B cell (primary cell): Measurements from ENCODE around the gene PFN4. TPM values are rescaled to one million over a fixed set of nuclear protein-coding genes. Genes with fewer than 3 reads are reported as not detected.
"Not testable (repeated sequence)": the region's sequence is repeated elsewhere in the genome, so short reads cannot be mapped to it uniquely, and the experiment has no call there.

Experiments used
- ATAC-seq: fragments of 200-7000 bp; cut with Tn5 transposase; one replicate; pipeline ENCODE4 v1.10.0; 2021; ENCODE audit warnings: low read depth, mild to moderate bottlenecking, moderate number of reproducible peaks, moderate library complexity
- CTCF ChIA-PET: fragments of 350-600 bp; sonication (Branson Sonifier 250); formaldehyde crosslinking; loops from one replicate; lab custom pipeline; 2021; ENCODE audit warnings: antibody characterized with exemption, inconsistent platforms; lab: Charles Lee
- POLR2A ChIA-PET: fragments of 350-600 bp; sonication (Branson Sonifier 250); formaldehyde crosslinking; loops from one replicate; lab custom pipeline; 2021; ENCODE audit warnings: antibody characterized with exemption; lab: Charles Lee
- DNase-seq: peaks from one replicate; pipeline ENCODE4 v3.0.0; 2013
- H2AFZ ChIP-seq: 2 replicates; pipeline ENCODE4 v1.6.1; 2012; ENCODE audit warnings: mild to moderate bottlenecking, low read depth, low read length; ENCODE audit not compliant: insufficient read depth, poor library complexity, severe bottlenecking
- H3K27ac ChIP-seq, 2 donors: 1 replicate in 1 of 2; 2 replicates in 1 of 2; pipeline ENCODE4 v1.5.1; 2012 to 2013; ENCODE audit warnings: low read length in 2 of 2, mild to moderate bottlenecking in 2 of 2, moderate library complexity in 1 of 2
- H3K27me3 ChIP-seq, 4 experiments: fragments of 200-600 bp in 1 of 4; sonication (generic) in 1 of 4; replicated peaks in 1 of 4; 1 replicate in 2 of 4; 2 replicates in 2 of 4; pipeline versions ENCODE4 v1.6.1 to v1.7.0; 2013 to 2016; ENCODE audit warnings: low read length in 3 of 4, mild to moderate bottlenecking in 2 of 4, mixed read lengths in 1 of 4, moderate library complexity in 1 of 4; ENCODE audit not compliant: insufficient read depth in 4 of 4, control insufficient read depth in 3 of 4; ENCODE audit errors: control extremely low read depth in 1 of 4
- H3K36me3 ChIP-seq, 2 experiments: replicated peaks in 1 of 2; 1 replicate in 1 of 2; 2 replicates in 1 of 2; pipeline versions ENCODE4 v1.6.1 to v1.7.1; 2013; ENCODE audit warnings: low read length in 1 of 2; ENCODE audit not compliant: insufficient read depth in 2 of 2, control insufficient read depth in 1 of 2; ENCODE audit errors: control extremely low read depth in 1 of 2, extremely low read depth in 1 of 2
- H3K4me1 ChIP-seq, 2 donors: fragments of 200-600 bp in 1 of 2; sonication (generic) in 1 of 2; 1 replicate in 1 of 2; 2 replicates in 1 of 2; pipeline versions ENCODE4 v1.5.1 to v1.6.1; 2013 to 2017; ENCODE audit warnings: low read length in 2 of 2; ENCODE audit not compliant: control insufficient read depth in 2 of 2, insufficient read depth in 2 of 2
- H3K4me2 ChIP-seq: replicated peaks from 2 replicates; pipeline ENCODE3; 2012; ENCODE audit warnings: mild to moderate bottlenecking, low read depth, low read length; ENCODE audit not compliant: poor library complexity, severe bottlenecking
- H3K4me3 ChIP-seq, 5 experiments: fragments of 200-600 bp in 1 of 5; sonication (generic) in 1 of 5; 1 replicate in 3 of 5; 2 replicates in 2 of 5; pipeline versions ENCODE4 v1.5.1 to v1.7.0; 2011 to 2016; ENCODE audit warnings: low read length in 4 of 5, mild to moderate bottlenecking in 4 of 5, low read depth in 2 of 5, control low read depth in 1 of 5, moderate library complexity in 1 of 5; ENCODE audit not compliant: insufficient read depth in 1 of 5; ENCODE audit errors: control extremely low read depth in 1 of 5, extremely low read depth in 1 of 5
- H3K79me2 ChIP-seq: fragments of 200-600 bp; sonication (generic); one replicate; pipeline ENCODE4 v1.6.0; 2016; ENCODE audit warnings: low read length; ENCODE audit not compliant: control insufficient read depth, insufficient read depth
- H3K9ac ChIP-seq: fragments of 200-600 bp; sonication (generic); 2 replicates; pipeline ENCODE4 v1.6.1; 2017; ENCODE audit warnings: mild to moderate bottlenecking, low read length, moderate library complexity
- H3K9me3 ChIP-seq, 3 donors: one replicate each; pipeline versions ENCODE4 v1.6.1 to v1.7.1; 2013; ENCODE audit warnings: low read length in 2 of 3; ENCODE audit not compliant: control insufficient read depth in 2 of 3, insufficient read depth in 1 of 3; ENCODE audit errors: control extremely low read depth in 1 of 3
- H4K20me1 ChIP-seq: 2 replicates; pipeline ENCODE4 v1.6.0; 2012; ENCODE audit warnings: mild to moderate bottlenecking, low read length; ENCODE audit not compliant: insufficient read depth, control insufficient read depth, poor library complexity, severe bottlenecking
- H3K27ac Mint-ChIP-seq: one replicate; pipeline ENCODE4 v1.8.0; 2021; ENCODE audit warnings: mixed read lengths
- H3K27me3 Mint-ChIP-seq: one replicate; pipeline ENCODE4 v1.8.0; 2021; ENCODE audit warnings: mixed read lengths
- H3K4me1 Mint-ChIP-seq: one replicate; pipeline ENCODE4 v1.8.0; 2021; ENCODE audit warnings: mixed read lengths
- H3K4me3 Mint-ChIP-seq: one replicate; pipeline ENCODE4 v1.8.0; 2021; ENCODE audit warnings: mixed read lengths
- H3K9me3 Mint-ChIP-seq: one replicate; pipeline ENCODE4 v1.8.0; 2022; ENCODE audit warnings: mixed read lengths; ENCODE audit not compliant: insufficient read depth
- EZH2 ChIP-seq: IDR thresholded peaks from 2 replicates; pipeline ENCODE4 v1.6.1; 2012; ENCODE audit warnings: borderline replicate concordance, low read depth, mild to moderate bottlenecking, moderate library complexity, low read length; ENCODE audit not compliant: insufficient read depth, poor library complexity, severe bottlenecking
- WGBS: methylation state at CpG from one replicate; pipeline ENCODE4 v1.1.5; 2013; ENCODE audit warnings: missing lambda C conversion rate; ENCODE audit not compliant: insufficient coverage; 5-methylcytosine and 5-hydroxymethylcytosine counted together
- intact Hi-C: fragments of 100-400 bp; cut with micrococcal nuclease; formaldehyde crosslinking; loops from one replicate; pipeline ENCODE4 v1.10.0; 2022
- polyA plus RNA-seq: library from polyadenylated mRNA; depleted of rRNA; stranded (reverse); fragments of >200 nt; gene quantifications from 2 replicates; pipeline ENCODE4 v1.2.3, GENCODE V29; 2012
- total RNA-seq, 2 donors: library from RNA; stranded (reverse); fragments of 120-200 nt in 1 of 2; gene quantifications; 1 replicate in 1 of 2; 2 replicates in 1 of 2; pipeline versions ENCODE4 v1.2.3 to v1.2.4, GENCODE V29; 2013 to 2022
- TF ChIP-seq, protein P1 (sequence below): fragments of 200-600 bp; IDR thresholded peaks from one replicate; pipeline ENCODE4 v1.8.0; 2022; ENCODE audit warnings: antibody characterized with exemption, mild to moderate bottlenecking

PFN4 gene
- total and polyA plus RNA-seq, 2 donors (not counting 1 experiment from before 2014, with no cell fraction given): 0.13 to 0.39 TPM

GRCh38 chr2:24147364-24147763 lies 24.2 kb upstream of the PFN4 start:
- H2AFZ ChIP-seq: no peak overlapping the region
- H3K9me3 ChIP-seq: peaks cover 0 to 11% (median 3%) of the 10 kb centered on the region in 3 donors
- Mint-ChIP-seq H3K9me3 (peaks cover 19% of the 10 kb centered on the region), H3K27ac (no peak overlapping the region), H3K27me3 (no peaks in the 10 kb centered on the region), H3K4me3 (no peak overlapping the region), H3K4me1 (no peaks in the 10 kb centered on the region)
- ATAC-seq: no peak
- H3K4me3 ChIP-seq: no peak overlapping the region
- H3K4me1 ChIP-seq: no peaks in the 10 kb centered on the region
- no peak for TF ChIP-seq EZH2
- TF ChIP-seq, protein P1, sequence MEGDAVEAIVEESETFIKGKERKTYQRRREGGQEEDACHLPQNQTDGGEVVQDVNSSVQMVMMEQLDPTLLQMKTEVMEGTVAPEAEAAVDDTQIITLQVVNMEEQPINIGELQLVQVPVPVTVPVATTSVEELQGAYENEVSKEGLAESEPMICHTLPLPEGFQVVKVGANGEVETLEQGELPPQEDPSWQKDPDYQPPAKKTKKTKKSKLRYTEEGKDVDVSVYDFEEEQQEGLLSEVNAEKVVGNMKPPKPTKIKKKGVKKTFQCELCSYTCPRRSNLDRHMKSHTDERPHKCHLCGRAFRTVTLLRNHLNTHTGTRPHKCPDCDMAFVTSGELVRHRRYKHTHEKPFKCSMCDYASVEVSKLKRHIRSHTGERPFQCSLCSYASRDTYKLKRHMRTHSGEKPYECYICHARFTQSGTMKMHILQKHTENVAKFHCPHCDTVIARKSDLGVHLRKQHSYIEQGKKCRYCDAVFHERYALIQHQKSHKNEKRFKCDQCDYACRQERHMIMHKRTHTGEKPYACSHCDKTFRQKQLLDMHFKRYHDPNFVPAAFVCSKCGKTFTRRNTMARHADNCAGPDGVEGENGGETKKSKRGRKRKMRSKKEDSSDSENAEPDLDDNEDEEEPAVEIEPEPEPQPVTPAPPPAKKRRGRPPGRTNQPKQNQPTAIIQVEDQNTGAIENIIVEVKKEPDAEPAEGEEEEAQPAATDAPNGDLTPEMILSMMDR: no peak
- H3K9ac ChIP-seq: no peak overlapping the region
- intact Hi-C loops: no loop called here
- ChIA-PET CTCF (interaction anchor here (0.6 kb wide), 1 partner anchor 16 kb away, joined by 3 read pairs; no protein-coding TSS in a partner anchor), POLR2A (no interaction called here)
- DNase-seq: no peak
- H3K36me3 ChIP-seq: peaks cover 0 to 2% of the 10 kb centered on the region in 2 experiments
- H3K4me2 ChIP-seq: no peak overlapping the region
- no peaks in the 10 kb centered on the region for H4K20me1 ChIP-seq
- H3K27ac ChIP-seq: no peak overlapping the region
- no peaks in the 10 kb centered on the region for H3K27me3 ChIP-seq
- no peaks in the 10 kb centered on the region for H3K79me2 ChIP-seq

- H3K27ac ChIP-seq, POLR2A ChIA-PET, H3K79me2 ChIP-seq, H3K27ac Mint-ChIP-seq, H3K27me3 Mint-ChIP-seq, DNase-seq, H4K20me1 ChIP-seq, intact Hi-C loops, H3K9me3 Mint-ChIP-seq, H2AFZ ChIP-seq, H3K4me3 ChIP-seq, H3K4me3 Mint-ChIP-seq, ATAC-seq, H3K27me3 ChIP-seq, H3K9ac ChIP-seq, H3K4me2 ChIP-seq, H3K36me3 ChIP-seq, H3K9me3 ChIP-seq, H3K4me1 Mint-ChIP-seq, H3K4me1 ChIP-seq: not testable (repeated sequence)
- CTCF ChIA-PET: interaction anchor here (1.7 kb wide), 1 partner anchor 56 kb away, joined by 4 read pairs; no protein-coding TSS in a partner anchor
- 97% methylated on average over 3 of the region's 5 CpGs for WGBS
Measured at GRCh38 chr2:24140305-24140704, 17.2 kb upstream of the PFN4 start.
